HG03064 (cell line): ENCODE data around the gene RAB2B.

ENCODE experiments used
- ATAC-seq: cut with Tn5 transposase; IDR thresholded peaks from one replicate; pipeline ENCODE4 v1.9.1; 2021; ENCODE audit warnings: low read depth; ENCODE audit not compliant: unreplicated experiment

Gene RAB2B

GRCh38 chr14:21476925-21477681 lies at the start of gene RAB2B, which contains the start of gene TOX4:
Gene RAB2B (minus strand): TSS chr14:21476959. CDS start chr14:21476872, 87 bp downstream.
Gene TOX4 (plus strand): TSS chr14:21477195. CDS start chr14:21477279, 84 bp downstream.
- ATAC-seq = peak; percentile 100

- no peak for ATAC-seq
Measured at GRCh38 chr14:21525962-21526671, 49.4 kb upstream of the RAB2B start, which contains the start of gene SALL2. Gene SALL2 (minus strand): TSS chr14:21526346. CDS start chr14:21526127, 219 bp downstream.

- ATAC-seq = no peak
Measured at GRCh38 chr14:21525571-21525961, 48.8 kb upstream of the RAB2B start.

- no peak for ATAC-seq
Measured at GRCh38 chr14:21524575-21525490, 48.1 kb upstream of the RAB2B start.

GRCh38 chr14:21523203-21523602 lies 46.4 kb upstream of the RAB2B start:
- ATAC-seq = no peak

- no peak for ATAC-seq
Measured at GRCh38 chr14:21521501-21521900, 44.7 kb upstream of the RAB2B start.

GRCh38 chr14:21520767-21521166 lies 44.0 kb upstream of the RAB2B start:
- no peak for ATAC-seq

- no peak for ATAC-seq
Measured at GRCh38 chr14:21518725-21519124, 42.0 kb upstream of the RAB2B start.

- no peak for ATAC-seq
Measured at GRCh38 chr14:21514341-21514740, 37.6 kb upstream of the RAB2B start.

GRCh38 chr14:21510735-21511657 lies 34.2 kb upstream of the RAB2B start, which contains the start of gene METTL3:
Gene METTL3 (minus strand): TSS chr14:21511340. CDS start chr14:21511223, 117 bp downstream.
- peak; percentile 98 for ATAC-seq

- no peak for ATAC-seq
Measured at GRCh38 chr14:21509432-21510143, 32.8 kb upstream of the RAB2B start.

GRCh38 chr14:21506557-21506956 lies 29.8 kb upstream of the RAB2B start:
- ATAC-seq = no peak

- ATAC-seq = peak; percentile 71
Measured at GRCh38 chr14:21505012-21505553, 28.3 kb upstream of the RAB2B start.

GRCh38 chr14:21503376-21503775 lies 26.6 kb upstream of the RAB2B start:
- no peak for ATAC-seq

GRCh38 chr14:21501568-21501967 lies 24.8 kb upstream of the RAB2B start:
- no peak for ATAC-seq

GRCh38 chr14:21498540-21499526 lies 22.1 kb upstream of the RAB2B start:
- ATAC-seq = no peak

GRCh38 chr14:21496453-21496852 lies 19.7 kb upstream of the RAB2B start:
- no peak for ATAC-seq
